GM23248 (cell line): ENCODE measurements around the gene AVL9.

Source experiments
- EZH2 ChIP-seq: fragments of 200-600 bp; sonication (generic); IDR thresholded peaks from 2 replicates; pipeline ENCODE4 v1.6.1; 2018; ENCODE audit warnings: antibody characterized with exemption, mild to moderate bottlenecking; ENCODE audit not compliant: insufficient read depth, poor library complexity, severe bottlenecking
- EZH2phosphoT487 ChIP-seq: fragments of 200-600 bp; sonication (generic); IDR thresholded peaks from 2 replicates; pipeline ENCODE4 v1.6.1; 2018; ENCODE audit warnings: antibody characterized with exemption, moderate library complexity, mild to moderate bottlenecking, low read depth; ENCODE audit not compliant: insufficient read depth

DNA sequence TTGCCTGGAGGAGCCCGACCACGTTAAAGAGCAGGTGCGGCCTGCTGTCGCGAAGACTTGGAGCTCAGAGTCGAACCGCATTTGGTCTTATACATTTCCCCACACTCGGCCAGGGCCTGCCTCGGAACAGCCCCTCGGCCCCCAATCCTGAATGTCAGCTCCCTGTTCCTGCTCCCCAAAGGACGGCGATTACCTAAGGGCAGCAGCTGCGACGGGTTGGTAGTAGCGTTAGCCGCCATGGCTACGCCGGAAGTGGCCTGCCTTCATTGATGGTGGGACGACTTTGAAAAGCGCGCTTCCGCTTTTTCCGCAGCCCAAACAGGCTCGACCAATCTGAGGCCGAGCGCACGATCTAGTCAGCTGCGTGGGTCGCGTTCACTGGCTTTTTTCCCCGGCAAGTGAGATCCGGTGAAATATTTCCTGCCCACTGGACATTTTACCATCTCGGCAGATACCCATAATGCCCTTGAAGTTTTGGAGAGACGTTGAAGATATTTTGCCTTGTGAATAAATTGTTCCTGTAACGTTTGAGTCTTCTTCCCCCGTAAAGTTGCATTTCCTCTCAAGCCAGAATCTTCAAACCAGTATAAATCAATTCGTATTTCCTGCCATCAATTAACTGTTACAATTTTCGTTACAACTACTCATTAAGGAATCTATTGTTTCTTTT, 5.0 kb upstream of the AVL9 start, which contains the start of gene LSM5:
- TF ChIP-seq EZH2phosphoT487 (no peak), EZH2 (no peak)
